GM12892 (cell line): ENCODE measurements around the gene ANKS1B.

ENCODE experiments used
- POLR2A ChIP-seq: IDR thresholded peaks from 2 replicates; pipeline ENCODE4 v1.6.1; 2011; ENCODE audit warnings: low read depth, low read length, control low read depth
- POLR2AphosphoS5 ChIP-seq: IDR thresholded peaks from 2 replicates; pipeline ENCODE4 v1.6.1; 2011; ENCODE audit warnings: low read depth, low read length, control low read depth
- TAF1 ChIP-seq: IDR thresholded peaks from 2 replicates; pipeline ENCODE4 v1.6.1; 2011; ENCODE audit warnings: low read depth, mild to moderate bottlenecking, control low read depth, low read length, borderline replicate concordance

DNA sequence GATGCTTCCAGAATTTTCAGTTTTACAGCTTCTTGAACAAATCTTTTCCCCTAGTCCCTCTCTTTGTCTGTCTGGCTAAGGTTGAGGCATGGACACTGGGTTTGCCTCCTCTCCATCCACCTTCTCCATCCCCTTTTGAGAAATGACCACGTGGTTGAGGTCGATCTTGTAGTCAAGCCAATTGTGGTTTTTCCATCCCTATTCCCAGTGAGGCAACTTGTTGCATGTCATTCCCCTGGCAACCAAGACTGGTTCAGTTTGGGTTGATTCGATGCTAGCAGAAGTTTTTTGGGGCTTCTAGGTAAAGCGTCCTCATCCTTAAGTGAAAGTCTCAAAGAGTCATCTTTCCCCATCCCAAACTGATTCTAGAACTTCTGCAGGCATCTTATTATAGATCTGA lies 1038.9 kb downstream of the ANKS1B start:
- no peak for TF ChIP-seq POLR2AphosphoS5
- TF ChIP-seq POLR2A, result no peak
- no peak for TF ChIP-seq TAF1
